ENCODE measurements around the gene DDX19B.
A peak's percentile ranks its signal among the peaks of the same experiment; 100 is the strongest.
"Not testable (repeated sequence)": the region's sequence is repeated elsewhere in the genome, so short reads cannot be mapped to it uniquely, and the experiment has no call there.

The DDX19B gene

DNA sequence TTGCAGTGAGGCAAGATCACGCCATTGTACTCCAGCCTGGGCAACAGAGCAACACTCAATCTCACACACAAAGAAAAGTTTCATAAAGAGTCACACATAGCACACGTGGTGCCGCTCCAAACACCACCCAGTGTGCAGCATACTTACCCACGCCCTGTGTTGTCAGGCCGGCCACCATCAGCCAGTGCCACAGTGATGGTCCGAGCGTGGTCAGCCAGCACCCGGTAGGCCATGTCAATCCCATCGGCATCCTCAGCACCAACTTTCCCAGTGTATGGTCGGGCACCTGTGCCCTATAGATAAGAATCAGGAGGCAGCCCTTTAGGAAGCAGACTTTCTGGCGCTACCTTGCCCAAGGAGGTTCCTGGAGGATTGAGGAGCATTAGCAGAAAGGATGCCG, 29.5 kb upstream of the DDX19B start:
- no peak for DNase-seq (ENCODE audit: low read depth)
- no peak for TF ChIP-seq CTCF (conservative IDR thresholded peaks at IDR 0.05; ENCODE audit: low read length)
- H3K4me3 ChIP-seq (ENCODE audit: low read length): no peak overlapping the region

GRCh38 chr16:70270176-70270575, 28.8 kb upstream of the DDX19B start:
- H3K4me3 ChIP-seq (ENCODE audit: low read length): no peak overlapping the region
- DNase-seq (ENCODE audit: low read depth): no peak
- TF ChIP-seq CTCF (conservative IDR thresholded peaks at IDR 0.05; ENCODE audit: low read length): no peak

DNA sequence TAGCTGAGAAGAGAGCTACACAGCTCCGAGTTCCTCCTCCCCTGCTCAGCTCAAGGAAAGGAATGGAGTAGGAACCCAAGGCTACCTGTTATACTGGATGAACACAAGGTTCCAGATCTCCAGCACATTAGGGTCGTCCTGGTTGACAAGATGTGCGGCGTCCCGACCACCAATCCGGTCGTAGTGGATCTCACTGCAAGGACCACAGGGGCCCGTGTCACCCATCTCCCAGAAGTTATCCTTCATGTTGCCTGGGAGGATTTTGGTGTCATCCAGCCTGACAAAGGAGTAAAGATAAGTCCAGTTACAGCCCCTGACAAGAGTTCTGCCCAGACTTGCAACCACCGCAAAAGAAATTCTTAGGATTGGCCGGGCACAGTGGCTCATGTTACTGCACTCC, 27.3 kb upstream of the DDX19B start:
- DNase-seq (ENCODE audit: low read depth): no peak
- TF ChIP-seq CTCF (conservative IDR thresholded peaks at IDR 0.05; ENCODE audit: low read length): no peak
- no peak overlapping the region for H3K4me3 ChIP-seq (ENCODE audit: low read length)

- no peak for DNase-seq (ENCODE audit: low read depth)
- H3K4me3 ChIP-seq (ENCODE audit: low read length): no peak overlapping the region
- no peak for TF ChIP-seq CTCF (conservative IDR thresholded peaks at IDR 0.05; ENCODE audit: low read length)
Observed at GRCh38 chr16:70276392-70276791, 22.6 kb upstream of the DDX19B start.

DNA sequence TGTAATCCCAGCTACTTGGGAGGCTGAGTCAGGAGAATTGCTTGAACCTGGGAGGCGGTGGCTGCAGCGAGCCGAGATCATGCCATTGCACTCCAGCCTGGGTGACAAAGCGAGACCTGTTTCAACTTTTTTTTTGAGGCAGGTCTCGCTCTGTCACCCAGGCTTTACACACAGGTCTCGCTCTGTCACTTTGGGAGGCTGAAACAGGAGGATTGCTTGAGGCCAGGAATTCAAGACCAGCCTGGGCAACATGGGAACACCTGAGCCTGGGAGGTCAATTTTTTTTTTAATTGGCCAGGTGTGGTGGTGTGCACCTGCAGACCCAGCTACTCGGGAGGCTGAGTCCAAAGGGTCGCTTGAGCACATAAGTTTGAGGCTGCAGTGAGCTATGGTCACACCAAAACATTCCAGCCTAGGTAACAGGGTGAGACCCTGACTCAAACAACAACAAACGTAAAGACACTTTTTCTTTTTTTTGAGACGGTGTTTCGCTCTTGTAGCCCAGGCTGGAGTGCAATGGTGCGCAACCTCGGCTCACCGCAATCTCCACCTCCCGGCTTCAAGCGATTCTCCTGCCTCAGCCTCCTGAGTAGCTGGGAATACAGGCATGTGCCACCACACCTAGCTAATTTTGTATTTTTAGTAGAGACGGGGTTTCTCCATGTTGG, 11.5 kb upstream of the DDX19B start:
- peak overlapping the region; percentile 92 for H3K4me3 ChIP-seq (ENCODE audit: low read length)
- DNase-seq (ENCODE audit: low read depth): not testable (repeated sequence)

- H3K4me3 ChIP-seq (ENCODE audit: low read length): peak within 1 kb of the TSS; percentile 92
- peak; percentile 100 for DNase-seq (ENCODE audit: low read depth)
- TF ChIP-seq CTCF (conservative IDR thresholded peaks at IDR 0.05; ENCODE audit: low read length): no peak
Observed at GRCh38 chr16:70289229-70290094, 9.5 kb upstream of the DDX19B start, which contains the start of gene AARS1. Gene AARS1 (minus strand): TSS chr16:70289506. CDS start chr16:70282763, 6,743 bp downstream.

DNA sequence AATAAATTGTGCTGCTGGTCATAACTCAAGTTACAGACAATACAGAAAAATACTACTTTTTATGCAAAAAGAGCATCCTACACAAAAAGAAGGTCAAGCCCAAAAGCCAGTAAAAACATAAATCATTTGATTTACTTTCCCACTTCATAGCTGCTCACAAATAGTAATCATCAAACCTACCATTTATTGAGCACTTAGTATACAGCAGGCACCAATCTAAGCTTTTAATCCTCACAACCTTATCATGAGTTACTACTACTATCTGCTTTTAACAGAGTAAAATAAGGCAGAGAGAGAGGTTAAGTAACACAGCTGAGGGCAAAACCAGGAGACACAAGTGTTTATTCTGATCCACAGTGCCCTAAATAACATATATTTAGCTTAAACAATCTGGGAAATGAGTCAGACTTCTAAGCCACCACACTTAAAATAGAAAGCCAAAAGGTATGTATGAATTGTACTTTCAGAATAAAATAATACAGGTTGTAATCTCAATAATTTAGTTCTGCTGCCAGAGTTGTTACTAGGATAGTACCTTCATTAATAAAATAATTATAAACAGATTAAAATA, 8.0 kb upstream of the DDX19B start:
- DNase-seq (ENCODE audit: low read depth): no peak
- H3K4me3 ChIP-seq (ENCODE audit: low read length): no peak overlapping the region
- TF ChIP-seq CTCF (conservative IDR thresholded peaks at IDR 0.05; ENCODE audit: low read length): no peak

DNA sequence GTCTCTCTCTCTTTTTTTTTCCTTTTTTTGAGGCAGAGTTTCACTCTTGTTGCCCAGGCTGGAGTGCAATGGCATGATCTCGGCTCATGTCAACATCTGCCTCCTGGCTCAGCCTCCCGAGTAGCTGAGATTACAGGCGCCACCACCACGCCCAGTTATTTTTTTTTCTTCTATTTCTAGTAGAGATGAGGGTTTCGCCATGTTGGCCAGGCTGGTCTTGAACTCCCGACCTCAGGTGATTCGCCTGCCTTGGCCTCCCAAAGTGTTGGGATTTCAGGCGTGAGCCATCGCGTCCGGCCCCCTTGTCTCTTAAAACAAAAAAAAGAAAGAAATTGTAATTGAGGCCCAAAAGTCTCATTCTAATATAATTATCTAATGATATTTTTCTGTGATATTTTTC, 6.8 kb upstream of the DDX19B start:
- not testable (repeated sequence) for DNase-seq (ENCODE audit: low read depth); H3K4me3 ChIP-seq (ENCODE audit: low read length)
